Subcutaneous adipose tissue (tissue), 4 donors: ENCODE data around the gene TNFAIP8. TPM values are rescaled to one million over a fixed set of nuclear protein-coding genes. Genes with fewer than 3 reads are reported as not detected.

Experiments used
- total RNA-seq, 4 donors: library from RNA; depleted of rRNA; stranded (reverse); fragments of >200 nt; gene quantifications; one replicate each; pipeline ENCODE4 v1.1.0, GENCODE V29; 2016
- TF ChIP-seq, protein P1 (sequence below): fragments of 450-650 bp; IDR thresholded peaks from one replicate; pipeline ENCODE4 v1.5.1; 2016; ENCODE audit warnings: low read depth, mild to moderate bottlenecking, control low read depth, antibody characterized with exemption, moderate library complexity

TNFAIP8 gene
- total RNA-seq, 4 donors from 2014 or later = 86.9 to 151 (median 129) TPM

DNA sequence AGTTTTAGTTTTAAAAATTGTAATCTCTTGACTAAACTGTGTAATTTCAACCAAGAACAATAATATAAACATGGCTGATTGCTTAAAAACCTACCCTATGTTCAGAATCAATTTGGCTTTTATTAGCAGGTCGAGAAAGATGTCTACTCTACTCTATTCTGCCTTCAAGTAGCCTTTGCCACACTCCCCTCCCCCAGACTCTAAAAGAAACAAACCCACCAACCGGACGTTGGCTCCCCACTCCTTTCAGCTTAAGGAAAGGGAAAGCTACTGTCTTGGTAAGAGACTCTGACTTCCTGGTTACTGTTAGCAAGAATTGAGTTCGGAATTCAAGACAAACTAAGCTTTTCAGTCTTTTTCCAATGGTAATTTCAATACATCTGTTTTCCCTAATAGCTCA is 46.7 kb downstream of the TNFAIP8 start:
- TF ChIP-seq, protein P1, sequence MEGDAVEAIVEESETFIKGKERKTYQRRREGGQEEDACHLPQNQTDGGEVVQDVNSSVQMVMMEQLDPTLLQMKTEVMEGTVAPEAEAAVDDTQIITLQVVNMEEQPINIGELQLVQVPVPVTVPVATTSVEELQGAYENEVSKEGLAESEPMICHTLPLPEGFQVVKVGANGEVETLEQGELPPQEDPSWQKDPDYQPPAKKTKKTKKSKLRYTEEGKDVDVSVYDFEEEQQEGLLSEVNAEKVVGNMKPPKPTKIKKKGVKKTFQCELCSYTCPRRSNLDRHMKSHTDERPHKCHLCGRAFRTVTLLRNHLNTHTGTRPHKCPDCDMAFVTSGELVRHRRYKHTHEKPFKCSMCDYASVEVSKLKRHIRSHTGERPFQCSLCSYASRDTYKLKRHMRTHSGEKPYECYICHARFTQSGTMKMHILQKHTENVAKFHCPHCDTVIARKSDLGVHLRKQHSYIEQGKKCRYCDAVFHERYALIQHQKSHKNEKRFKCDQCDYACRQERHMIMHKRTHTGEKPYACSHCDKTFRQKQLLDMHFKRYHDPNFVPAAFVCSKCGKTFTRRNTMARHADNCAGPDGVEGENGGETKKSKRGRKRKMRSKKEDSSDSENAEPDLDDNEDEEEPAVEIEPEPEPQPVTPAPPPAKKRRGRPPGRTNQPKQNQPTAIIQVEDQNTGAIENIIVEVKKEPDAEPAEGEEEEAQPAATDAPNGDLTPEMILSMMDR = no peak

DNA sequence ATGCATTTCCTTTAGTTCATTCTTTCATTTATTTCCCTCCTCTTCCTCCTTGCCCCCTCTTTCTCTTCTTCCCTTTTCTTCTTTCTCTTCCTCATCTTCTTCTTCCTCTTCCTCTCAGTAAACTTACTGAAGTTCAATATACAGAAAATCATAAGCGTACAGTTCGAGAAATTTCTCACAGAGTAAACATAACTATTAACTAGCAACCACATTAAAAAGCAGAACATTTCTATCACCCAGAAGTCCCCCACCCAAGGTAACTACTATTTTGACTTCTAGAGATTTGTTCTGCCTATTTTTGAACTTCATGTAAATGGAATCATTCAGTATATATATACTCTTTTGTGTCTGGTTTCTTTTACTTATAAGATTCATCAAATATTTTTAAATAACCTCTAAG is 48.2 kb downstream of the TNFAIP8 start:
- TF ChIP-seq, protein P1 = no peak

DNA sequence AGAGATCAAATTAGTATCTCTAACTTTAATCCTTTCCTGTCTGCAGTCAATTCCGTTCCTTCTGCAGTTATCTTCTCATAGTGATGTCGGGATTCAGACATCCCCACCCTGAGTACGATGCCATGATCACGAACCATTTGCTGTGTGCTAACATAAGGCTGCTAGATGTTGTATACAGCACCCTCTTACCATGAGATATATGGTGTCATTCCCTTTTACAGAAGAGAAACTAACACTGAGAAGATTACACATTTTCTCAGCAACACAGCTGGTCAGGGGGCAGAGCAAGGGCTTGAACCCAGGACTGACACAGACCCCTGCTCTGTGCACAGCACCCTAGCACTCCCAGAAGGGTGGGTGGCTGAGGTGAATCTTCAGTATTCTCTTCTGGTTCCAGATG is 49.6 kb downstream of the TNFAIP8 start:
- TF ChIP-seq, protein P1 = no peak

- TF ChIP-seq, protein P1 = no peak
Measured at GRCh38 chr5:119406551-119407110, 50.8 kb downstream of the TNFAIP8 start.

DNA sequence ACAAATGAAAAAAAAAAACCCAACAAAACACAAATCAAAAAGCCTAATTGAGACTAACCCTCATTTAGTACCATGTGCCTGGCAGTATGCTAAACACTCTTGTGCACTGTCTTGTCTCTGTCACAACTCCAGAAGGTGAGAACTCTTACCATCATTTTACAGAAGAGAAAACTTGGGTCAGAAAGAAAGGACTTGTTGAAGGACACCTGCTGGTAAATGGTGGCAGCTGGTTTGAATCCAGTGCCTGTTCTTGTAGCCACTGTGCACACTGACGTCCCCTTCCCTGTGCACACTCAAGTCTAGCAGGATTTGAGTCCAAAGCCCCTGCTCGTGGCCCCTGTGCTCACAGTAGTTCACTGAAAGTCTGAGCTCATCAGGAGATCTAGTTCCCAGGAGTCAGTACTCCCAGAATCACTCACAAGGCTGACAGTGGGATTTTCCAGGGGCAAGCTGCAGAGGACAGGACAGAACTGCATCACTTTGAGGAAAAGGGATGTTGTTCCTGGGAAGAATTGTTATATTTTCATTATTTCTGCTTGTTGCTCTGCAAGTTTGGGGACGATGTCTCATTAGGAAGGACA is 53.5 kb downstream of the TNFAIP8 start:
- TF ChIP-seq, protein P1 = no peak

- TF ChIP-seq, protein P1 = no peak
Measured at GRCh38 chr5:119410448-119411159, 54.8 kb downstream of the TNFAIP8 start.

- TF ChIP-seq, protein P1 = no peak
Measured at GRCh38 chr5:119411361-119412278, 55.8 kb downstream of the TNFAIP8 start.
